ENCODE results near the gene AURKAIP1. TPM values are rescaled to one million over a fixed set of nuclear protein-coding genes. Genes with fewer than 3 reads are reported as not detected.
A peak's percentile ranks its signal among the peaks of the same experiment; 100 is the strongest.

Gene AURKAIP1
- total and polyA plus RNA-seq, 2 of the 13 experiments (the other 11 are each of a cell fraction or from before 2014, with no cell fraction given), result 69.5 to 175 TPM

DNA sequence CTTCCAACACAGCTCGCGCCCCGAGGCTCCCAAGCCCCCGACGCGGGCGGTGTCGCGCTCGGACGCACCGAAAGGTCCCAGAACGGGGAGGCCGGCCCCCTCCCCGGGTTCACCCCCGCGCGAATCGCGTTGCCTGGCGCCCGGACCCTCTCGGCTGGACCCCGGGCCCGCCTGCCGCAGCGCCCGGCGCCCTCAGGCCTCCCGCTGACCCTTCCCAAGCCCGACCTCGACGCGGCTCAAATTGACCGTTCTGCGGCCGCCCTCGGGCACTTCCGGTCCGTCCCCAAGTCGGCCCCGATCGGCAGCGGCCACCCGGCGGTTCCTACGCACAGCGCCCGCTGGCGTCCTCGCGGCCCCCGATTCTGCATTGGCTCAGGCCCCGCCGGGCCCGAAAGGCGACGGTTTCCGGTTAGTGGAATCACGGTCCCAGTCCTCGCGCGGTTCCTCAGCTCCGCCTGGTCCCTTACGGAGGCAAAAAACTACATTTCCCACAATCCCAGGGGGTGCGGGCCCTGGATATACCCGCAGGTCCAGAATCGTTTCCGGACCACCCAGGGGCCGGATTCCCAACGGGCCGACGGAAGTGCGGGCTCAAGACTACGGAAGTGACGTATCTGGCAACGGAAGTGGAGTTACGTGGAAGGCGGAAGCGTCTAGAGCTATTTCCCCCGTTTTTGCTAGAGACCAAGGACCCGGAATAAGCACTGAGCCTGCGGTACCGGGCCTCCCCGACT, at the start of gene AURKAIP1 (continued):
- TF ChIP-seq NAIF1 (CRISPR knock-in tag; IDR thresholded peaks at IDR 0.05; ENCODE audit: borderline replicate concordance), result peak; percentile 49; the same call in 1 of the 2 replicates
- TF ChIP-seq TOPORS (CRISPR knock-in tag; IDR thresholded peaks at IDR 0.05), result peak; percentile 25
- TF ChIP-seq, protein P1, sequence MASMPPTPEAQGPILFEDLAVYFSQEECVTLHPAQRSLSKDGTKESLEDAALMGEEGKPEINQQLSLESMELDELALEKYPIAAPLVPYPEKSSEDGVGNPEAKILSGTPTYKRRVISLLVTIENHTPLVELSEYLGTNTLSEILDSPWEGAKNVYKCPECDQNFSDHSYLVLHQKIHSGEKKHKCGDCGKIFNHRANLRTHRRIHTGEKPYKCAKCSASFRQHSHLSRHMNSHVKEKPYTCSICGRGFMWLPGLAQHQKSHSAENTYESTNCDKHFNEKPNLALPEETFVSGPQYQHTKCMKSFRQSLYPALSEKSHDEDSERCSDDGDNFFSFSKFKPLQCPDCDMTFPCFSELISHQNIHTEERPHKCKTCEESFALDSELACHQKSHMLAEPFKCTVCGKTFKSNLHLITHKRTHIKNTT (CRISPR knock-in tag; IDR thresholded peaks at IDR 0.05), result no peak
- no peak for TF ChIP-seq ZNF773 (CRISPR knock-in tag; IDR thresholded peaks at IDR 0.05; ENCODE audit: borderline replicate concordance)
- peak; percentile 65 for TF ChIP-seq NCOA2 (CRISPR knock-in tag; IDR thresholded peaks at IDR 0.05)
- TF ChIP-seq ZNF724P (CRISPR knock-in tag; IDR thresholded peaks at IDR 0.05; ENCODE audit: borderline replicate concordance), result 0 out of 2 replicates have a peak, but pooled peaks have one; percentile 88
- peak; percentile 88 for TF ChIP-seq ATF7-NPFF (CRISPR knock-in tag; IDR thresholded peaks at IDR 0.05; ENCODE audit: low read depth)
- TF ChIP-seq ZBTB39 (CRISPR knock-in tag; IDR thresholded peaks at IDR 0.05), result peak; percentile 66
- no peak for TF ChIP-seq ZNF576 (CRISPR knock-in tag; IDR thresholded peaks at IDR 0.05)
- TF ChIP-seq HCFC1 (IDR thresholded peaks at IDR 0.05; ENCODE audit: low read depth, low read length), result peak; percentile 95
- TF ChIP-seq ZNF572 (CRISPR knock-in tag; IDR thresholded peaks at IDR 0.05), result peak; percentile 88; the same call in 1 of the 2 replicates
- no peak for TF ChIP-seq TAF15 (IDR thresholded peaks at IDR 0.05; ENCODE audit: low read depth, low read length, poor library complexity, severe bottlenecking)
- TF ChIP-seq ZFP41 (CRISPR knock-in tag; IDR thresholded peaks at IDR 0.05; ENCODE audit: borderline replicate concordance), result peak; percentile 89
- peak; percentile 91 for TF ChIP-seq ZNF792 (CRISPR knock-in tag; IDR thresholded peaks at IDR 0.05)
- TF ChIP-seq ZNF296 (CRISPR knock-in tag; conservative IDR thresholded peaks at IDR 0.05), result no peak
- no peak for TF ChIP-seq AKNA (CRISPR knock-in tag; IDR thresholded peaks at IDR 0.05; ENCODE audit: borderline replicate concordance)
- TF ChIP-seq, protein P2, sequence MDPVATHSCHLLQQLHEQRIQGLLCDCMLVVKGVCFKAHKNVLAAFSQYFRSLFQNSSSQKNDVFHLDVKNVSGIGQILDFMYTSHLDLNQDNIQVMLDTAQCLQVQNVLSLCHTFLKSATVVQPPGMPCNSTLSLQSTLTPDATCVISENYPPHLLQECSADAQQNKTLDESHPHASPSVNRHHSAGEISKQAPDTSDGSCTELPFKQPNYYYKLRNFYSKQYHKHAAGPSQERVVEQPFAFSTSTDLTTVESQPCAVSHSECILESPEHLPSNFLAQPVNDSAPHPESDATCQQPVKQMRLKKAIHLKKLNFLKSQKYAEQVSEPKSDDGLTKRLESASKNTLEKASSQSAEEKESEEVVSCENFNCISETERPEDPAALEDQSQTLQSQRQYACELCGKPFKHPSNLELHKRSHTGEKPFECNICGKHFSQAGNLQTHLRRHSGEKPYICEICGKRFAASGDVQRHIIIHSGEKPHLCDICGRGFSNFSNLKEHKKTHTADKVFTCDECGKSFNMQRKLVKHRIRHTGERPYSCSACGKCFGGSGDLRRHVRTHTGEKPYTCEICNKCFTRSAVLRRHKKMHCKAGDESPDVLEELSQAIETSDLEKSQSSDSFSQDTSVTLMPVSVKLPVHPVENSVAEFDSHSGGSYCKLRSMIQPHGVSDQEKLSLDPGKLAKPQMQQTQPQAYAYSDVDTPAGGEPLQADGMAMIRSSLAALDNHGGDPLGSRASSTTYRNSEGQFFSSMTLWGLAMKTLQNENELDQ (CRISPR knock-in tag; IDR thresholded peaks at IDR 0.05; ENCODE audit: borderline replicate concordance), result peak; percentile 58
